ENCODE results near the gene TENM3.

DNA sequence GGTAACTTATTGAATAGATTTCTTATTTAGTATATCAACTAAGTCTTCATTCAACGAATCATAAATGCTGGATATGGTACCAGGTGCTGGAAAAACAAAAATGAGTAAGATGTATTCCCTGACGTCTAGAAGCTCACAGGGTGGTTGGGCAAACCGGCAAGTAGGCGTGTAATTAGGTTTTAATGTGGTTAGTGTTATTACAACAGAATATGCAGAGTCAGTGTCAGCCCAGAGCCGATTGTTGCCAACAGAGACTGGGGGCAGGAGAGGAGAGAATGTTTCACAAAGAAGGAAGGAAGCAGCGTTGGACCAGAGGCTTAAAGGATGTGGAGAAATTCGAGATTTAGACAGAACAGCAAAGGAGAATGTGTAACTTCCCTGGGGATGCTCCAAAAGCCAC, 111.7 kb downstream of the TENM3 start:
- TF ChIP-seq, protein P1, sequence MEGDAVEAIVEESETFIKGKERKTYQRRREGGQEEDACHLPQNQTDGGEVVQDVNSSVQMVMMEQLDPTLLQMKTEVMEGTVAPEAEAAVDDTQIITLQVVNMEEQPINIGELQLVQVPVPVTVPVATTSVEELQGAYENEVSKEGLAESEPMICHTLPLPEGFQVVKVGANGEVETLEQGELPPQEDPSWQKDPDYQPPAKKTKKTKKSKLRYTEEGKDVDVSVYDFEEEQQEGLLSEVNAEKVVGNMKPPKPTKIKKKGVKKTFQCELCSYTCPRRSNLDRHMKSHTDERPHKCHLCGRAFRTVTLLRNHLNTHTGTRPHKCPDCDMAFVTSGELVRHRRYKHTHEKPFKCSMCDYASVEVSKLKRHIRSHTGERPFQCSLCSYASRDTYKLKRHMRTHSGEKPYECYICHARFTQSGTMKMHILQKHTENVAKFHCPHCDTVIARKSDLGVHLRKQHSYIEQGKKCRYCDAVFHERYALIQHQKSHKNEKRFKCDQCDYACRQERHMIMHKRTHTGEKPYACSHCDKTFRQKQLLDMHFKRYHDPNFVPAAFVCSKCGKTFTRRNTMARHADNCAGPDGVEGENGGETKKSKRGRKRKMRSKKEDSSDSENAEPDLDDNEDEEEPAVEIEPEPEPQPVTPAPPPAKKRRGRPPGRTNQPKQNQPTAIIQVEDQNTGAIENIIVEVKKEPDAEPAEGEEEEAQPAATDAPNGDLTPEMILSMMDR (IDR thresholded peaks at IDR 0.05) = no peak
- no peak for TF ChIP-seq POLR2AphosphoS5 (IDR thresholded peaks at IDR 0.05; ENCODE audit: insufficient read depth in 1 of 2, low read depth in 1 of 2)

Data from vagina (tissue), 2 donors.